ENCODE data around the gene TUBE1. TPM values are rescaled to one million over a fixed set of nuclear protein-coding genes. Genes with fewer than 3 reads are reported as not detected.

Gene TUBE1, protein sequence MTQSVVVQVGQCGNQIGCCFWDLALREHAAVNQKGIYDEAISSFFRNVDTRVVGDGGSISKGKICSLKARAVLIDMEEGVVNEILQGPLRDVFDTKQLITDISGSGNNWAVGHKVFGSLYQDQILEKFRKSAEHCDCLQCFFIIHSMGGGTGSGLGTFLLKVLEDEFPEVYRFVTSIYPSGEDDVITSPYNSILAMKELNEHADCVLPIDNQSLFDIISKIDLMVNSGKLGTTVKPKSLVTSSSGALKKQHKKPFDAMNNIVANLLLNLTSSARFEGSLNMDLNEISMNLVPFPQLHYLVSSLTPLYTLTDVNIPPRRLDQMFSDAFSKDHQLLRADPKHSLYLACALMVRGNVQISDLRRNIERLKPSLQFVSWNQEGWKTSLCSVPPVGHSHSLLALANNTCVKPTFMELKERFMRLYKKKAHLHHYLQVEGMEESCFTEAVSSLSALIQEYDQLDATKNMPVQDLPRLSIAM
- 6.2 to 7.1 TPM (median 6.5 TPM) in 5 replicates for total RNA-seq (2022; extraction: Qiagen RNA extraction; ENCODE audit: low read depth)

DNA sequence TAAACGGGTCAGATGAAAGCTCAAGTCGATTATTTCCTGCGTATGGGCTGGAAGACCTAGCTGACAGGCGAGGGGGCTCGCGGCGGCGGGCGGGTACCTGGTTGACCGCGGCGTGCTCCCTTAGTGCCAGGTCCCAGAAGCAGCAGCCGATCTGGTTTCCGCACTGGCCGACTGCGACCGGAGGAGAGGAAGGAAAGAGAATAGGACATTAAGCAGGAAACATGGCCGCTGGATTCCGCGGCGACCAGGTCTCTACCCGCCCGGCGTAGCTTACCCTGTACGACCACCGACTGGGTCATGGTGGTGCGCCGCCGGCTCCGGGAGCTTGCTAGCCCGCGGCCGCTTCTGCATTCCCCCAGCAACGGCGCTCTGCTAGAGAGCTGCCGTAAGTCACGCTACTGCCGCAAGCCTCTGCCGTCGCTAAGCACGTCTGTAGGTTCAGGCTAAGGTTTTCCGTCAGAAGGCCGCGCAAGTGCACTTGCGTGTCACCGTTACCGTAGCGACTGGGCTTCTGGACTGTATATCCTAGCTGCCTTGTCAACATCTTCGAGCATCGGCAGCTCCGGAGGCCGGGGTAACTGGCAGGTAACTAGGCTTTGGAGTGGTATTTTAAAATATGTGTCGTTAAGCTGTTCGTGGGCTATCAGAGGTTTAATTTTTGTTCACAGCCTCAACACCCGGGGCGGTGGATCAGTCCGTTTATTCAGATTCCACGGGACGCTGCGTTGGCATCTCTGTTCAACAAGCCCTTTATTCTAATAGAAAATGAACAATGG is at the start of gene TUBE1, which contains the start of gene FAM229B:
Gene TUBE1, minus strand, starts transcription at position 347 of the 776 bp plus-strand sequence. Its CDS starts 48 bp downstream, at position 299.
Gene FAM229B, plus strand, starts transcription at position 456 of the 776 bp plus-strand sequence. CDS start 11,693 bp downstream, outside the sequence.

DNA sequence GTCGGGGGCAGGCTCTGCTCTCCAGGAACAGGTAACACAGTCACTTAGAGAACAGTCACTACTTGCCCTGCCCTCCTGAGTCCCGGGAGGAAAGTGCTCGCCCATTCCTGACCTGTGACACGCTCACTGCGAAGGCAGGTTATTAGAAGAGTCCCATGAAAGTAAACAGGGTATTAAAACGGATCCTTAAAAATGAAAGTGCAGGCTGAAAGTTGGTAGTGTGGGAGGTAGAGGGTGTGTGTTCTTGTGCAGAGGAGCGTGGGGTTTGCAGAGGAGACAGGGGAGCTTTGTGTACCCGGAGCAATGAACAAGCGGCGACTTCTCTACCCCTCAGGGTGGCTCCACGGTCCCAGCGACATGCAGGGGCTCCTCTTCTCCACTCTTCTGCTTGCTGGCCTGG is 33.3 kb downstream of the TUBE1 start, which contains the start of gene CCN6:
Gene CCN6, plus strand, starts transcription at position 104 of the 400 bp plus-strand sequence. Its CDS starts 254 bp downstream, at position 358.

Other genes with a start within 250 kb of the TUBE1 start
- 3.6 to 6.1 TPM (median 4.5 TPM) in 5 replicates for gene FYN, start 214.0 kb downstream of the TUBE1 start, total RNA-seq (2022; extraction: Qiagen RNA extraction; ENCODE audit: low read depth)
- gene CCN6, start 33.4 kb downstream of the TUBE1 start, total RNA-seq (2022; extraction: Qiagen RNA extraction; ENCODE audit: low read depth): not detected in 5 replicates
- gene FAM229B, start 109 bp upstream of the TUBE1 start, total RNA-seq (2022; extraction: Qiagen RNA extraction; ENCODE audit: low read depth): 7.3 to 12.3 TPM (median 9.5 TPM) in 5 replicates
- gene LAMA4, start 167.1 kb upstream of the TUBE1 start, total RNA-seq (2022; extraction: Qiagen RNA extraction; ENCODE audit: low read depth): 0.75 to 1.9 TPM (median 1.4 TPM) in 5 replicates